Islet of Langerhans (tissue), 1 donor: Measurements from ENCODE around the gene CCDC92.

Experiments used
- FAIRE-seq: peaks from one replicate; lab custom pipeline; 2011; peaks lifted over from hg19 to GRCh38; lab: Jason Lieb, UNC

Gene CCDC92

DNA sequence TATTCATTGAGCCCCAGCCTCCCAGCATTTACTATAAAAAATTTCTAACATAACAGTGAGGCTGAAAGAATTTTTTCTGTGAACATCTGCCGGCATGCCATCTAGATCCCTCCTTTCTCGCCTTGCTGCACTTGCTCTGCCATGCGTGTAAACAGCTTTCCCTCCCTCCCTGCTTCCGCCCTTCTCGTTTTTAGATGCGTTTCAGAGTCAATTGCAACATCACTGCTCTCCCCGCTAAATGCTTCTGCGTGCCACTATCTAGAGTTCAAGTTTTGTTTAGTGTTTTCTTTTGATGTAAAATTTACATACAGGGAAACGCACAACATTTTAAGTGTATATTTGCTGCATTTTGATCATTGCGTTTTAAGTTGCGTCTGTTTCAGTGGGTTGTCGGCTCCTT is 83.6 kb downstream of the CCDC92 start:
- FAIRE-seq, result no peak

DNA sequence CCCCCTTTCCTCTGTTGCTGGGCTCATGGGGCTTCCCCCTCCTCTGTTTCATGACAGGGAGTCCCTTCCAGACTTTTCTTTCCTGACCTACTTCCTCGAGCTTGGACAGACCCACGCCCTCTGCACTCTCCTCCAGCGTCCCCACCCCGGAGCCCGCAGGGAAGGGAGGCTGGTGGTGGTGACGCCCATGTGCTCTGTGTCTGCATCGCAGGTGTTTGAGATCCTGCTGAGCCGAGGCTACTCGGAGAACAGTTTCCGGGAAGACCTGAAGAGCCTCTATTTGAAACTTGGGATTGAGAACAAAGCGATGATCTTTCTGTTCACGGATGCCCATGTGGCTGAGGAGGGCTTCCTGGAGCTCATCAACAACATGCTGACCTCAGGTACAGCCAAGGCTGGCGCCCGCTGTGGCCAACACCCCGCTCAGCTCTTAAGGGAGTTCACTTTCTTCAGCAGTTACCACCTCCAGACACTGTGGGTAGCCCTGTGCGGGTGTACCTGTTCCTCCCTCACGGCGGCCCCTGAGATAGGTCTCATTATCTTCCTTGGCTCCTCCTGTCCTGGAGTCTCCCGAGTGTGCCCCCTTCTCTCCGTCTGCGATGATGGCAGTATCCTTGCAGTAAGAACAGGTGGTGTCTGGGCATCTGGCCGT is 85.6 kb downstream of the CCDC92 start:
- FAIRE-seq, result no peak

DNA sequence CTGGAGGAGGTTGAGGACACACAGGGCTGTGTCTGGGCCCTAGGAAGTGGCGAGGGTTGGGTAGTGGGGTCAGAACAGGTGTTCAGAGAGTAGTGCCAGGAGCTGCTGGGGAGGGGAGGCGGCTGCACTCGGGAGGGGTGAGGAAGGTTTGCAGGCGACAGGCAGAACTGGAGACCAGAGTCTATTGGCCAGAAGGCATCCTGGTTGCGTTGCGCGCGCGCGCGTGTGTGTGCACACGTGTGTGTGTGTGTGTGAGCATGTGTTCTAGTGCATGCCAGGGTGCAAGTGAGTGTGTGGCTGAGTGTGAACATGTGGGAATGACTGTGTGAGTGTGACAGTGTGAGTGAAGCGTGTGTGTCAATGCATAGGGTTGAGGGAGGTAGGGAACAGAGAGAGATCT is 86.4 kb downstream of the CCDC92 start:
- no peak for FAIRE-seq
